Right atrium auricular region (tissue), 2 donors: Measurements from ENCODE around the gene UBR3. TPM values are rescaled to one million over a fixed set of nuclear protein-coding genes. Genes with fewer than 3 reads are reported as not detected.

Source experiments
- DNase-seq: peaks from one replicate; pipeline ENCODE4 v3.0.0-alpha.2; 2019; ENCODE audit warnings: low spot score
- H3K27ac ChIP-seq, 2 donors: fragments of 200-600 bp; sonication (generic); 1 replicate in 1 of 2; 2 replicates in 1 of 2; pipeline ENCODE4 v1.5.1; 2016 to 2019
- H3K27me3 ChIP-seq, 2 donors: fragments of 200-600 bp; sonication (generic); one replicate each; pipeline versions ENCODE4 v1.5.1 to v1.6.0; 2017 to 2019
- H3K36me3 ChIP-seq: fragments of 200-600 bp; sonication (generic); one replicate; pipeline ENCODE4 v1.5.1; 2016
- H3K4me1 ChIP-seq, 2 donors: fragments of 200-600 bp; sonication (generic); one replicate each; pipeline versions ENCODE4 v1.5.1 to v1.6.0; 2017 to 2019
- H3K4me3 ChIP-seq, 2 donors: fragments of 200-600 bp; sonication (generic); 1 replicate in 1 of 2; 2 replicates in 1 of 2; pipeline ENCODE4 v1.5.1; 2017 to 2019; ENCODE audit warnings: mild to moderate bottlenecking in 1 of 2, moderate library complexity in 1 of 2
- H3K9me3 ChIP-seq, 2 donors: fragments of 200-600 bp; sonication (generic); one replicate each; pipeline ENCODE4 v1.5.1; 2019
- CTCF ChIP-seq, 2 donors: fragments of 200-600 bp; sonication (generic); IDR thresholded peaks; one replicate each; pipeline ENCODE4 v1.5.1; 2019; ENCODE audit warnings: antibody characterized with exemption in 2 of 2
- total RNA-seq, 2 donors: library from RNA; depleted of rRNA; stranded (reverse); fragments of >200 nt; gene quantifications; one replicate each; pipeline ENCODE4 v1.1.0, GENCODE V29; 2016

UBR3 gene
- total RNA-seq, 2 donors from 2014 or later: 56.5 to 93.6 TPM

GRCh38 chr2:170054997-170055396, 227.7 kb downstream of the UBR3 start:
- H3K27ac ChIP-seq: no peak overlapping the region
- DNase-seq: no peak
- H3K4me3 ChIP-seq: no peak overlapping the region
- TF ChIP-seq CTCF (IDR thresholded peaks at IDR 0.05): no peak
- no peaks in the 10 kb centered on the region for H3K4me1 ChIP-seq
- H3K9me3 ChIP-seq: no peaks in the 10 kb centered on the region
- no peaks in the 10 kb centered on the region for H3K27me3 ChIP-seq
- H3K36me3 ChIP-seq: peaks cover 15% of the 10 kb centered on the region

DNA sequence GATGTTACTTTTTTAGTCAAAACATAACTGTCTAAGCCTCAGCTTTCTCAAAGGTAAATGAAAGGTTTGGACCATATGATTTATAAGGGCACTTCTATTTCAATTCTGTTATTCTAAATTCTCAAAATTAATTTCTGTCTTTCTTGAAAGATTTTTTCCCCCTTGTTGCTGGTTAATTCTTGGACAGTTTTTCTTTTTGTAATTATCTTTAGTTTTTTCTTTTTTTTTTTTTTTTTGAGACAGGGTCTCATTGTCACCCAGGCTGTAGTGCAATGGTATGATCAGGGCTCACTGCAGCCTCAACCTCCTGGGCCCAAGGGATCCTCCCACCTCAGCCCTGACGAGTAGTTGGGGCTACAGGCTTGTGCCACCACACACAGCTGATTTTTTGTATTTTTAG, 229.6 kb downstream of the UBR3 start:
- Histone ChIP-seq H3K4me3 (no peak overlapping the region), H3K27me3 (no peaks in the 10 kb centered on the region), H3K4me1 (no peaks in the 10 kb centered on the region), H3K36me3 (peaks cover 12% of the 10 kb centered on the region), H3K9me3 (no peaks in the 10 kb centered on the region), H3K27ac (no peak overlapping the region)
- no peak for TF ChIP-seq CTCF (IDR thresholded peaks at IDR 0.05)
- DNase-seq: no peak

GRCh38 chr2:170063456-170064235, 236.4 kb downstream of the UBR3 start:
- H3K4me1 ChIP-seq: no peaks in the 10 kb centered on the region
- H3K4me3 ChIP-seq: no peak overlapping the region
- H3K27me3 ChIP-seq: no peaks in the 10 kb centered on the region
- no peaks in the 10 kb centered on the region for H3K9me3 ChIP-seq
- no peak for TF ChIP-seq CTCF (IDR thresholded peaks at IDR 0.05)
- no peak for DNase-seq
- peaks cover 16% of the 10 kb centered on the region for H3K36me3 ChIP-seq
- H3K27ac ChIP-seq: no peak overlapping the region

GRCh38 chr2:170070778-170071177, 243.5 kb downstream of the UBR3 start:
- H3K27ac ChIP-seq: no peak overlapping the region
- no peak for TF ChIP-seq CTCF (IDR thresholded peaks at IDR 0.05)
- peaks cover 37% of the 10 kb centered on the region for H3K36me3 ChIP-seq

DNA sequence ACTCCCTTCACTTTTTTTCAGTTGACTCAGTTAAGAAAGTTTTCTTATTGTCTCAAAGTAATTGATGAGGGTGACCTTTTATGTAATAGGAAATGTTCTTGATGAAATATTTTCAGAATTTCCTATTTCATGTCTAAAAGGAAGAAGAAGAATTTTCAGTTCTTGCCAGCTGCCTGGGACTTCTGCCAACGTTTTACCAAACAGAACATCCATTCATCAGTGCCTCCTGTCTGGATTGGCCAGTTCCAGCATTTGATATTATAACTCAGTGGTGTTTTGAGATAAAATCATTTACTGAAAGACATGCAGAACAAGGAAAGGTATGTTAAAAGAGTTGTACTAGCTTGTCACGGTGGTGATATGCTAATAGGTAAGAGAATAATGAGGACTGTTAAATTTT, 246.0 kb downstream of the UBR3 start:
- Histone ChIP-seq H3K4me1 (peaks cover 0 to 16% of the 10 kb centered on the region in 2 donors), H3K27me3 (no peaks in the 10 kb centered on the region), H3K9me3 (no peaks in the 10 kb centered on the region), H3K4me3 (no peak overlapping the region), H3K36me3 (peaks cover 31% of the 10 kb centered on the region), H3K27ac (peak overlapping the region in 1 of 2 donors; percentile 9)
- no peak for TF ChIP-seq CTCF (IDR thresholded peaks at IDR 0.05)
- DNase-seq: no peak

More at GRCh38 chr2:170070778-170071177, 243.5 kb downstream of the UBR3 start:
- H3K9me3 ChIP-seq: no peaks in the 10 kb centered on the region
- no peak for DNase-seq
- peaks cover 0 to 16% of the 10 kb centered on the region in 2 donors for H3K4me1 ChIP-seq
- H3K27me3 ChIP-seq: no peaks in the 10 kb centered on the region
- no peak overlapping the region for H3K4me3 ChIP-seq

- Histone ChIP-seq H3K27me3 (no peaks in the 10 kb centered on the region), H3K9me3 (no peaks in the 10 kb centered on the region), H3K4me1 (peaks cover 0 to 16% of the 10 kb centered on the region in 2 donors), H3K27ac (no peak overlapping the region), H3K36me3 (peaks cover 27% of the 10 kb centered on the region), H3K4me3 (no peak overlapping the region)
- DNase-seq: no peak
- TF ChIP-seq CTCF (IDR thresholded peaks at IDR 0.05): no peak
Observed at GRCh38 chr2:170076189-170076588, 248.9 kb downstream of the UBR3 start.
